ENCODE results near the gene EEF2.
A peak's percentile ranks its signal among the peaks of the same experiment; 100 is the strongest.
"Not testable (repeated sequence)": the region's sequence is repeated elsewhere in the genome, so short reads cannot be mapped to it uniquely, and the experiment has no call there.

EEF2 gene

DNA sequence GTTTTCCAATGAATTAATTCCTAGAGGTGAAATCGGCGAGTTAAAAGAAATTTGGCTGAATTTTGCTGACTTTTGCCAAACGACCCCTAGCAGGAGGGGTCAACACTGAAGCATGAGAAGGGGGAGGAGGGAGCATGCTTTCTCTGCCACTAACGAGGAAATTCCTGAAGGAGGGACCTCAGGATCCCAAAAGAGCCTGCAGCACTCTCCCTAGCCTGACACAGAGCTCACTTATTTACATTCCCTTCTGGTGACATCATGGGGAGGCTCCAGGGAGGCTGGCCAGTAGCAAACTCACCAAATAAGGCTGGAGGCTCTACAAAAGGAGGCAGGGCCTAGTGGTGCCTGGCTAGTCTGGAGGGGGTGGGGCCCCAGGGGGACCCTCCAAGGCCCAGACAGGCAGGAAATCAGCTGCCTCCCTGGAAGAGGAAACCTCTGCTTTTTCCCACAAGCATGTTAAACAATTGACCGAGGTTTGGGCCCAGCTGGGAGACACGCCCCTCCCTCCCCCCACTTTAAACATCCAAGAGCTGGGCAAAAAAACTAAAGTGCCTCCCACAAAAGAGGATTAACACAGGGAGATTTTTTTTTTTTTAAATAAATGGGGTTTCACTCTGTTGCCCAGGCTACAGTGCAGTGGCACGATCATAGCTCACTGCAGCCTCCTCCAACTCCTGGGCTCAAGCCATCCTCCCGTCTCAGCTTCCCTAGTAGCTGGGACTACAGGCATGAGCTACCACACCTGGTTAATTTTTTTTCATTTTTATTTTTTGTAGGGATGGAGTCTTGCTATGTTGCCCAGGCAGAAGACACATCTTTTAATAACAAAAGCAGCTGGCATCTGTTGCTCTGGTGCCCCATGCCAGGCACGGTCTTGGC, 16.5 kb downstream of the EEF2 start:
- peak; percentile 96 for DNase-seq (ENCODE audit: low spot score)

DNA sequence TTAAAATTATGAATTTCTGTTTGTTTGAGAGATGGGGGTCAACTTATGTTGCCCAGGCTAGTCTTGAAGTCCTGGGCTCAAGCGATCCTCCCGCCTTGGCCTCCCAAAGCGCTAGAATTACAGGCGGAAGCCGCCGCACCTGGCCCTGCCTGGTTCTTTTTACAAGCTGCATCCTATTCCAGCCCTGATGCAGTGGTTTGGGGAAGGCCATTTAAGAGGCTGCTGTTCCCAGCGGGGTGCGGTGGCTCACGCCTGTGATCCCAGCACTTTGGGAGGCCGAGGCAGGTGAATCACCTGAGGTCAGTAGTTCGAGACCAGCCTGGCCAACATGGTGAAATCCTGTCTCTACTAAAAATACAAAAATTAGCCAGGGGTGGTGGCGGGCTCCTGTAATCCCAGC, 17.3 kb downstream of the EEF2 start:
- DNase-seq (ENCODE audit: low spot score) = not testable (repeated sequence)

DNA sequence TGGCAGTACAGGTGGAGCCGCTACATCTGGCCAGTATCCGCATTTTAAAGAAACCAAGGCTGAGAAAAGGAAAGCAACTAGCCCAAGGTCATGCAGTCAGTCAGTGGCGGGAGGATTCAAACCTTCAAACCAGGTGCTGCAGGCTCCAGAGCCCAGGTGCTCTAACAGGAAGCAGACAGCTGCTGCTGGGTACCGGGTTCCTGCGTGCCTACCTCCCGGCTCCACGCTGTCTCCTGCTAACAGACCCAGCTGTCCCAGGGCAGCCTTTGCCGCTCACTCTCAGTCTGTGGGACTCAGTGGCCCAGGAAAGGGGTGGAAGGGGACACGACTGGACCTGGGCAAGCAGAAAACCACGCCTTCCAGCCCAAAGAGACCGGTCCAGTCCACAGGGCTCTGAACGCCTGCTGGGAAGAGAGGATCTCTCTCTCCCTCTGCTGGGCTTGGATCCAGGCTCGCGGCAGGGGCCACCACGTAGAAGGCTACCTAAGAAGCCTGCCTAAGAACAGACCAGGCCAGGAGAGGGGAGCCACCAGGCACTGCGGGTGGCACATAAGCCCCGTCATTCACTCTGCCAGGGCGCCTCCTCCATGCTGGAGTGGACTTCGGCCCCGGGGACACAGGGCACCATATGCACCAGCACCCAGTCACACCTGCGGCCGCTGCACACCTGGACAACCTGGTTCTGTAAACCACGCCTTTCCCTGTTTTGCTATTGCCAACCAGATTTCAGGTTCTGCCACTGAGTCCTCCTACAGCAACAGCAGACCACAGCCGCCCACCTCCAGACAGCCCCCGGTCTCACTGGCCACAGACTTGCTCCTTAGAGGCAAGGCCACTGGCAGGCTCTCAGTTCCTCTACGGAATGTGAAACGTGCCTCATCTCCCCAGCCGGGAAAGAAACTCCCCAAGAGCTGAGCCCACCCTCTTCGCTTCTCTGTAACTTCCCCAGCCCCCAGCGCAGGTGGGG, 18.9 kb downstream of the EEF2 start:
- DNase-seq (ENCODE audit: low spot score) = no peak

DNA sequence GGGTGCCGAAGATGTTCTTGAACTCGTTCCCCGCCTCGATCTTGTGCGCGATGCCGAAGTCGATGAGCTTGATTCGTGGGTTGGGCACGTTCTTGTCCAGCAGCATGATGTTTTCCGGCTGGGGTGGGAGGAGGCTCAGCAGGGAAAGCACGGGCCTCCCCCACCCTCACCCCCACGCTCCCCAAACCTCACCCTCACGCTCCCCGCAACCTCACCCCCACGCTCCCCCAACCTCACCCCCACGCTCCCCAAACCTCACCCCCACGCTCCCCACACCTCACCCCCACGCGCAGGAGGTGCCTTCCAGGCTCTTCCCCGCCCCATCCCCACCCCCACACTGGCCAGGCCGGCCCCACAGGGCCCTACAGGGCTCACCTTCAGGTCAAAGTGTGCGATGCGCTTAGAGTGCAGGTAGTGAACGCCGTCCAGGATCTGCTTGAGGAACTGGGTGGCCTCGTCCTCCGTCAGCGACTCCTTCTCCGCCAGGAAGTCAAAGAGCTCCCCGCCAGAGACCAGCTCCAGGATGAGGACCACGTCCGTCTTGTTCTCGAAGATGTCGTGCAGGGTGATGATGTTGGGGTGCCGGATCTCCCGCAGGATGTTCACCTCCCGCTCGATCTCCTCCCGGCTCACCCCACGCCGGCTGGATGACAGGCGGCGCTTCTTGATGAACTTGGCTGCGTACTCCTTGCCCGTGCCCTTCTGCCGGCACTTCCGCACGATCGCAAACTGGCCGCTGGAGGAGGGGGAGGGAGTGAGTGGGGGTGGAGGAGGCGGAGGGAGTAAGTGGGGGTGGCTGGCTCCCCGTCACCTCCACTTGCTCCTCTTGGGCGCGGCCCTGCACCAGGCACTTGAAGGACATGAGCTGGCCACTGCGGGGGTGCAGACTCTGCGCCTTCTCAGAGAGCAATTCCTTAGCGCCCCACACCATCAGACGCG, 20.7 kb downstream of the EEF2 start:
- DNase-seq (ENCODE audit: low spot score) = no peak

- DNase-seq (ENCODE audit: low spot score) = no peak
Measured at GRCh38 chr19:3963458-3964255, 21.6 kb downstream of the EEF2 start.

DNA sequence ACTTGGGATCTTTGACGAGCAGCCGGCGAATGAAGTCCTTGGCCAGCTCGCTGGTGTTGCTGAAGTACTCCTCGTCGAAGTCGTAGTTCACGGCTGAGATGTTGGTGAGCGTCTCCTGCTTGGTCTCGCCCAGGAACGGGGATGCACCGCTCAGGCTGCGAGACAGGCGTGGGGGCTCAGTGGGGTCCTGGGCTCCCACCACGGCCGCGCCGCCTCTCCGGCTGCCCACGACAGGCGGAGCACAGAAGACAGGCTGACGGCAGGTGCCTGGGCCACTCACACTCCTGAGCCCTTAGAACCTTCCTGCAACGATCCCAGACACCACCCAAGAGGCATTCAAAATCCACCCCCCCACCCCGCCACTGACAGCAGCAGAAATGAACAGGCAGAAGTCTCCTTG, 24.3 kb downstream of the EEF2 start:
- no peak for DNase-seq (ENCODE audit: low spot score)

DNA sequence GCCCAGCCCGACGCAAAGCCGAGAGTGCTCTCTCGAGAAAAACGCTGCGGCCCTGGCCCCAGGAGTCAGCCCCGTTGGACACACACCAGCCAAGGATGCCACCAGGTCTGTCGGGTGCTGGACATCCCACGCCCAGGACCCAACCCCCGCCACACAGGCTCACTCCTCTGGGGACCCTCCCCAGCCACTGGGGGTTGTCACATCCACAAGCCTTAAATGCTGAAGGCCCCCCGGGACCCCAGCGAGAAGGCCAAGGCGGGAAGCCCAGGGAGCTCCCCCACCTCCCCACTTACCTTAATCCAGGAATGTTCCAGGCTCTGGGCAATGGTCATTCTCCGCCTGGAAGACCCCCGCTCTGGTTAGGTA, 25.5 kb downstream of the EEF2 start:
- no peak for DNase-seq (ENCODE audit: low spot score)

- DNase-seq (ENCODE audit: low spot score) = no peak
Measured at GRCh38 chr19:3958836-3959765, 26.2 kb downstream of the EEF2 start.

GRCh38 chr19:3955688-3956087, 29.6 kb downstream of the EEF2 start:
- no peak for DNase-seq (ENCODE audit: low spot score)

GRCh38 chr19:3955276-3955675, 30.0 kb downstream of the EEF2 start:
- not testable (repeated sequence) for DNase-seq (ENCODE audit: low spot score)

- DNase-seq (ENCODE audit: low spot score) = no peak
Measured at GRCh38 chr19:3954107-3954506, 31.2 kb downstream of the EEF2 start.

DNA sequence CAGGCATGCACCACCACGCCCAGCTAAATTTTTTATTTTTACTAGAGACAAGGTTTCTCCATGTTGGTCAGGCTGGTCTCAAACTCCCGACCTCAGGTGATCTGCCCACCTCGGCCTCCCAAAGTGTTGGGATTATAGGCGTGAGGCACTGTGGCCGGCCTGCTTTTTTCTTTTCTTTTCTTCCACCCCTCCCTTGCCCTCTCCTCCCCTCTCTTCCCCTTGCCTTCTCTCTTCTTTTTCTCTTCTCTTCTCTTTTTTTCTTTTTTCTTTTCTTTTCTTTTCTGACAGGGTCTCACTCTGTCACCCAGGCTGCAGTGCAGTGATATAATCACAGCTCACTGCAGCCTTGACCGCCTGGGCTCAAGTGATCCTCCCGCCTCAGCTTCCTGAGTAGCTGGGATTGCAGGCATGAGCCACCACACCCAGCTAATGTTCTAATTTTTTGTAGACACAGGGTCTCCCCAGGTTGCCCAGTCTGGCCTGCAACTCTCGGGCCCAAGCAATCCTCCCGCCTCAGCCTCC, 32.4 kb downstream of the EEF2 start:
- not testable (repeated sequence) for DNase-seq (ENCODE audit: low spot score)

DNA sequence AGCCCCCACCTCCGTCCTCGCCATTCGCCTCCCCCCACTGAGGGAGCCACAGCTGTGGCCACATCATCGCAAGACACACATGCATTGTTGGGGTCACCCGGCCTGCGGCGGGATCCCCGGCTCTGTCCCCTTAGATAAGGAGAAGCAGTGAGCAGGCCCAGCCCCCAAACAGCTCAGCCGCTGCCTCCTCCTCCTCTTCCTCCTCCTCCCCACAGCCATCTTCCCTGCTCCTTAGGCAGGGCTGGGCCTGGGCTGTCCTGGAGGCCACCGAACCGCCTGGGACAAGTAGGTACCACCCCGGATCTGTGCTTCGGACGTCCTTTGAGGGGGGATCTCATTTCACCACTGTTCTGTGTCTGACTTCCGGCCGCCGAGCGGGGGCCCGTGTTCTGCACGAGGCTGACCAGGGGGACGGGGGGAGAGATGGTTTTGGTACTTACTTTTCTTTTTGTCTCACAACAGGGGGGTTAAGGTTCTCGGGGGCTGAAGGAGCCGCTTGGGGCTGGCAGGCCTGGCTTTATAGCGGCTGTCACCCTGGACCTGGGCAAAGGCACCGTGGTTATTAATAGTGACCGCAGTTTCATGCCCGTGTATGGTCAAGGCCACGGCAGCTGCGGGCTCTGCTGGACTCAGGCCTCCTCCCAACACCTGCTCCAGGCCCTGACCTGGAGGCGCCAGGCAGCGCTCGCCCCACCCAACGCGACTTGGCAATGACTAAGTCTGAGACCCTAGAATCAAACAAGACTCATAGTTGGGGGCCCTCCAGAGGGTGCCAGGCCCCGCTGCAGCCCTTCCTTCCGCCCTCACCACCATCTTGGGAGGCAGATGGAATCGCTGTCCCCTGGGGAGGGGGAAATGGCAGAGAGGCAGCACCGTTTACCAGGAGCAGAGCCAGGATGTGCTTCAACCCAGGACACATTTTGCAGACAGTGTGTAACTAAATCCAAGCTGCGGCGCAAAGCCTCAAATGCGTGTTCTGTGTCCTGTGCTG, 34.1 kb downstream of the EEF2 start:
- DNase-seq (ENCODE audit: low spot score) = no peak

DNA sequence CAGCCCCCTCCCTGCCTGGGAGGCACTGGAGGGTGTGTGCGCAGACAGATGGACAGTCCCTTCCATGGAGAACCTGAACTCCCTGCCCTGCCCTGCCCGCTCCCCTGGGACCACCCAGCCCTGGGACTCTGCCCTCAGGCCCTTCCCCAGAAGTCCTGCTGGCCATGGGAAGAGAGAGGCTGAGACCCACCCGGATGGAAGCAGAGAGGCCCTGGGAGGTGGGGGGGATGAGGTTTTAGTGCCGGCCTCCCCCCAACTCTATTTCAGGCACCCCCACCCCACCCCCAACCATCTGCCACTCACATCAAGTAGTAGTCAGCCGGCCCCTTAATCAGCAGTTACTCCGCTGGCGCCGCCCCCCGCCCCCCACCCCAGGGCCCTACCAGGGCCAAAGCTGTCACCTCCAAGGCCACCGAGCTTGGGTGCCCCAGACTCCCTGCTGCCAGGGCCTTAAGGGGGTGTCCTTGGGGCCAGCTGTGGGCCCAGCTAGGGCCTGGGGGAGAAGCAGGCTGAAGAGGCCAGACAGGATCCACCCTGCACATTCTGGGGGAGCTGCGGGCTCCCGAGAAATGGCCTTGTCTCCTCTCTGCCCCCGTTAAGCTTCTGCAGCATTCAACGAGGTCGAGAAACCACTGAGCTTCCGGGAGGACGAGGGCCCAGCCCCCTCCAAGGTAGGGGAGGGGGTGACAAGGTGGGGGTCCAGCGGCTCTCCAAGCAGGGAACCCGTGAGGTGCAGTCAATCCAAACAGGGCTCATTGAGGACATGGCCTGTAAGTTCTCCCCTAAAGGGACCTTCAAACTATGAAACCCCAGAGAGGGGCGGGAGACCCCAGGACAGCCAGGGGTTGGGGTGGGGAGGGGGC, 35.0 kb downstream of the EEF2 start:
- DNase-seq (ENCODE audit: low spot score) = no peak

- DNase-seq (ENCODE audit: low spot score) = no peak
Measured at GRCh38 chr19:3949294-3949693, 36.0 kb downstream of the EEF2 start.

GRCh38 chr19:3947316-3947933, 37.8 kb downstream of the EEF2 start:
- DNase-seq (ENCODE audit: low spot score) = not testable (repeated sequence)

GRCh38 chr19:3945838-3946237, 39.4 kb downstream of the EEF2 start:
- no peak for DNase-seq (ENCODE audit: low spot score)
